ENCODE results near the gene SLC16A12.
"Not testable (repeated sequence)": the region's sequence is repeated elsewhere in the genome, so short reads cannot be mapped to it uniquely, and the experiment has no call there.

Gene SLC16A12

DNA sequence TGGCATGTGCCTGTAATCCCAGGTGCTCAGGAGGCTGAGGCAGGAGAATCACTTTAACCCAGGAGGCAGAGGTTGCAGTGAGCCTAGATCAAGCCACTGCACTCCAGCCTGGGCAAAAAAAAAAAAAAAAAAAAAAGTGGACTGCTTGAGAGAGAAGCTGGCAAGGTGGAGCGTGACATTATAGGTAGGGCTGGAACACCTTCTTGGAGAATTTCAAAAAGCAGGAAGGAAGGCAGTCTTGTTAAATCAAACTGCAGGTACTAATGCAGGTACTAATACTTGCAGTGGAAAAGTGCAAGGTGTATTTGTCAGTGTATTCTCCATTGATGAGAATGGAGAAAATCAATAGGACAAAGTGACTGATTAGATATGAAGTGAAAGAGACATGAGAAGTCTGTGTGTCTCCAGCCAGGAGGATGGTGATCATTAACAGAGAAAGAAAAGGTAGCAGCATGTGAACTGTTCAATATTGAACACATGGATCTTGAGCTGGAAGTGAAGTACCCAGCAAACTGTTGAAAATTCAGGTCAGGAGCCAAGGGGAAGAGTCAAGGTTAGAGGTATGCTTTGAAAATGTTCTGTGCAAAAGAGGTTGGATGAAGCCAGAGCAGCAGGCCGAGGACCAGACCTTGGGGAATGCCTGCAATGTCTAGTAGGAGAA, 12.6 kb upstream of the SLC16A12 start:
- DNase-seq: no peak

DNA sequence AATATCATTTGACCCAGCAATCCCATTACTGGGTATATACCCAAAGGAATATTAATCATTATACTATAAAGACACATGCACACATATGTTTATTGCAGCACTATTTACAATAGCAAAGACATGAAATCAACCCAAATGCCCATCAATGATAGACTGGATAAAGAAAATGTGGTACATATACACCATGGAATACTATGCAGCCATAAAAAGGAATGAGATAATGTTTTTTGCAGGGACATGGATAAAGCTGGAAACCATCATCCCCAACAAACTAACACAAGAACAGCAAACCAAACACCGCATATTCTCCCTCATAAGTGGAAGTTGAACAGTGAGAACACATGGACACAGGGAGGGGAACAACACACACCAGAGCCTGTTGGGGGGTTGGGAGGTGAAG, 11.3 kb upstream of the SLC16A12 start:
- DNase-seq: not testable (repeated sequence)

DNA sequence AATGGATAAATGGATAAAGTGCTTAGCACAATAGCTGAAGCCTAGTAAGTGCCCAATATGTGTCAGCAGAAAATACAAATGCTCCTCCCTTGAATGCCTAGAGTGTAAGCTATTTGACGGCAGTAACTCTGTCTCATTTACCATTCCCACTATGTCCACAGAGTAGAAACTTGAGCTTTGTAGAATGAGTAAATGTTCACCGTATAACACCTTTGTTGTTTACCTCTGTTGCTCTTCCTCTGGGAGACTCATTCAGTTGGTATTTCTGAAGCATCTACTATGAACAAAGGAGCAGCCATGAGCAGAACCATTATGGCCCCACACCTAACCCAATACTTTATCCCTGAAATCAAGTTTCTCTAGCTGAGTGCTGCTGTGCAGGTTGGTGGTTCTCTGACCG, 8.4 kb upstream of the SLC16A12 start:
- no peak for DNase-seq

DNA sequence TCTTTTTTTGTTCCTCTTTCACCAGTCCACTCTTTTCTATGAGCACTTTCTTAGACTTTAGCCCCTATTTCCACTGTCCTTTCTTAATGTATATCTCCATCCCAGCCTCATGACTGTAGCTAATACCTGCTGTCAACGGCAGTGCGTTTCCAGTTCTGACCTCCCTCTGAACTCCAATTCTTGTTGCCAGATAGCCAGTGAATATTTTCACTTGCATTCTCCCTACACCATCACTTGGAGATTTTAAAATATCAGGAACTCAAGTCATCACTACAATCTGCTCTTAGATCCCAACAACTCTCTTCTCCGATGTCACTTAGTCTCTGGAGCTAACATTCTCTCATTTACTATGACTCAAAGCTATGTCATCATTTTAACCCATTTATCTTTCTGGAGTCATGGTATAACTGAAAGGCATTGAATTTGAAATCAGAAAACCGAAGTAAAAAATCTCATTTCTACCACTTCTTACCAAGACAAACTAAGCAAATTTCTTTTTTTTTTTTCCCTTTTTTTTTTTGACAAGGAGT, 5.1 kb upstream of the SLC16A12 start:
- DNase-seq: no peak

DNA sequence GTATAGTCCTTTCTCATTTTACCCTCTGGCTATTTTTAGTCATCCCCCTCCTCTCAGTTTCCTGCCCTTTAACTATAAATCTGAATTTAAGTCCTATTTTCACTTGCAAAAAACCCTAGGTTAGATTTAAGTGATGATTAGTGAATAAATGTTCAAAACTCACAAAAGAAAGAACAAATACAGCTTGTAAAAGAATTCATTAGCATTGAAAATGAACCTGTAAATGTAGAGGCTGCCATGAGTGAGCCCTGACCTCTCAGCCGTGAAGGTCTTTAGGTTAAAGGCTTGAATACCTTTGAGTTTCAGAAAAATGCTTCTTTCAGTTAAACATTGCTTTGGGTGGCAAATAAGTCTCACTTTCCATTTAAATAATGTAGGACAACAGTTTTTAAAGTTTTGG, 2.0 kb upstream of the SLC16A12 start:
- no peak for DNase-seq

DNA sequence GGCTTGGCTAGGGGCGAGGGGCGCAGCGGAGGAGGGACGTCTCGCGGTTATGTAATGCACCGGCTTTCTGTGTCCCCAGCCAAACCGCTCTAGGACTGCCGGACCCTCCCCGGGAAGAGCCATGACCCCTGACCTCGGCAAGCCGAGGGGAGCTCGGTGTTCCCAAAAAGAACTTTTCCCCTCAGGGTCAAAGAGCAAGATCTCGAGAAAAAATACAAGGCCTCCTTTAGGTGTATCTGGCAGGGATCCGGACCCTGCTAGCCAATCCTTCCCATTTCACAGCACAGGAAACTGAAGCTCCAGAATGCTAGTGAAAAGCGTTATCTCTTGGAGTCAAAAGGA, 590 bp upstream of the SLC16A12 start:
- no peak for DNase-seq

DNA sequence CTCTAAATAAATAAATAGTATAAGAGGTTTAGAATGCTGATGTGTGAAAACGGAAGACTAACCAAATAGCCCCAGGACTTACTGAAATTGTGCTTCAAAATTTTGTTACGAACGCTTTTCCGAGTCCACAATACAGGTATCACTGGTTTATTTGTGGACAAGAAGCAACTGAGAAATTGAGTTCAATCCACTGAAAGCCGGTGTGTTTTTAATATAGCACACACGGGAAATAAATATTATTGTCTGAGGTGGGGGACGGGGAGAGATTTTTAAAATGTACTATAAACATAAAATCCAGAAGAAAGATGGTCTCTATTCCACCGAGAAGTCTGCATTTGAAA, 598 bp downstream of the SLC16A12 start:
- no peak for DNase-seq

DNA sequence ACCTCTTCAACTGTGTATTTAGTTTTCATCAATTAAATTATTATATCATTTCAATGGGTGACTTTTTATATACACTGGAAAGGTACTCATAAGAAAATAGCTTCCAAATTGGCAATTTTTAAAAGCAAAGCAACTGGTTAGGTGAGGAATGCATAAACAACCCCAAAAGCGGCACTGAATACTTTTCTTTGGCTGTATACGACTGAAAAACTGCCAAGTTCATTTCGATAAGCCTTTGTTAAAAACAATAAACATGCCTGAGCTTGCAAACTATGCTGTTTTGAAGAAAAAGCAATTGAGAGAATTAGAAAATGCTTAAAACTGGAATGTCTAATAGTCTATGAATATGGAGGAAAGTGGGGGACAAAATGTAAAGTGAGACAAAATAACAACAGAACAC, 2.9 kb downstream of the SLC16A12 start:
- DNase-seq: no peak

DNA sequence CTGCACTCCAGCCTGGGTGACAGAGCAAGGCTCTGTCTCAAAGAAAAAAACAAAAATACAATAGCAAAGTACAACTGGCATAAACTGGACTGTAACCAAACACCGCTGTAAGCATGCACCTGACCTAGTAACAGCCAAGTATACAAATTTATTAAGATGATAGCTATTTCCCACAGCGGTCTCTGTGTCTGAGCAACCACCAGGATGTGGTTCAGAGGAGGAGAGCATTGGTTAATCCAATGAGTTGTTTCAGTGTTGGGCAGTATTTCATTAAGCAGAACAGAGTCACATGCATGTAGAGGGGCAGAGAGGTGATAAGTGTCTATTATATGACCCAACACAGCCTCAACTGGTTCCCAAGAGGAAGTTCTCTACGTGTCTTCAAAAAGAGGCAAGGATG, 4.0 kb downstream of the SLC16A12 start:
- no peak for DNase-seq

DNA sequence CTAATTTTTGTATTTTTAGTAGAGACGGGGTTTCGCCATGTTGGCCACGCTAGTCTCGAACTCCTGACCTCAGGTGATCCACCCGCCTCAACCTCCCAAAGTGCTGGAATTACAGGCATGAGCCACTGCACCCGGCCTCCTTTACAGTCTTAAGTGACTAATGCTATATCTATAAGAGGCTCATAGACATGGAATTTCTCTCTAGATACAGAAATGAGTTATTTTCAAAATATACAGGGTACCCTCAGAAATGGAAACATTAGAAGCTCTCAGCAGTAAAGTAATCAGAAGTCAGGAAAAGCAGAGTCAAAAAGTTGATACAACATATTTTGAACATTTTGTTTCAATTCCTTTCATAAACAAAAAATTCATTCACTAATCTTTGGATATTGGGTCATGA, 5.7 kb downstream of the SLC16A12 start:
- DNase-seq: not testable (repeated sequence)

DNA sequence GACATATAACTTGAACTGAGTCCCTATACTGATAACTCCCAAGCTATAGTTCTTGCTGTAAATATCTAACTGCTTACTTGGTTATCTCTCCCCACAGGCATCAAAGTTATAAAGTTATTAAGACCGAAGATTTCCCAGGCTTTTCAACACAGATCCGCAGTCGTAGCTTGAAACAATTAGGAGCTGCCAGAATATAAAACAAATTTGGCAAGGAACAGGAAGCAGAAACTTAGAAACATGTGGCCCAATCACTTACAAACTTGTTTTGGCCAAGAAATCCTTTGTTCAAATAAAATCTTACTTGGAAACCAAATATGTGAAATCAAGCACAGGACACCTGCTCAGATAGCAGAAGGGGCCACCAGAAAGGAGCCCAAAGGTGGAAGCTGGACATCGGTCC, 9.0 kb downstream of the SLC16A12 start:
- no peak for DNase-seq

DNA sequence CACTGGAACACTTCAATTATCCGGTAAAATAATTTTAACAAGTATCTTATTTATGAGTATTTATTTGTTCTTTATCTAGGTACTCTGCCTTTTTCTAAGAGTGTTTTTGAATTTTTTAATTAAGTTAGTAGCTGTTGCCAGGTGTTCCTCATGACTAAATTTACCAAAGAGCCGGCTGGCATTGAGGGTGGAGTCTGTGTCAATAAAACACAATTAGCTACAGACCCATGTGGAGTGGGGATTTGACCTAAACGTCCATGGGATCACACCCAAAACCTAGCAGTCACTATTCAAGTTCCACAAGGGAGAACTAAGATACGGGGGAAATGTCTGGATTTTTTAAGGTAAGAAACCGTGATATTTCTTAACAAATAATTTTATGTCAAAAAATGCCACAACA, 9.8 kb downstream of the SLC16A12 start:
- DNase-seq: no peak

DNA sequence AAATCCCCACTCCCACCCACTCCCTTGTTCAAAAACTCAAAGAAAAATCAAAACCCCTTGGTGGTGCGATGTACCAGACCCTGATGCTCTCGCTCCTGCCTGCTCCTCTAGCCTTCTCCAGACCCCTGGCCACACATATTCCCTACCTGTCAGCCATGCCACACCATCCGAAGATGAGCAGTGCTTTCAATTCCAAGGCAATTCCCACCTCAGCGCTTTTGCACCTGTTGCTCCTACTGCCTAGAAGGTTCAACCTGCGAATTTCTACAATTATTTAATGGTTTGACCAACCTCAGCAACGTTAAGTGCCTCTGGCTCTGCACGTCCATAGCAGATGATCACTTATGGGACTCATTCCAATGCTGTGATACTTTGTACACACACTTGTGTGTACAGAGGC, 11.1 kb downstream of the SLC16A12 start:
- DNase-seq: no peak

DNA sequence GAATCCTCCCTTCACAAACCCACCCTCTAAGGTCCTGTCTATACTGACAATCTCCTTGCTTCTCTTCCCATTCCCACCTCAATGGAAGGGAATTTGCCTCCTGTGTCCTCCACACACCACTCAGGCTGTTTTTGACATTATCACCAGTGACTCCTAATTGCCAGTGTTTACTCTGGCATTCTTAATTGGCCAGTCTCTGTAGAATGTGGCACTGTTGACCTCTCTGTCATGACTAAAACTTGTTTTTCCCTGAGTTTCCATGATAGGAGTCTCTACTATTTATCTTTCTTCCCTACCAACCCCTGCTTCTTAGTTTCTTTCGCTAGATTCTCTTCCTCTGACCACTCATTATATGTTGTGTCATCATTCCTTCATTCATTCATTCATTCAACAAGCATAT, 12.1 kb downstream of the SLC16A12 start:
- DNase-seq: no peak

DNA sequence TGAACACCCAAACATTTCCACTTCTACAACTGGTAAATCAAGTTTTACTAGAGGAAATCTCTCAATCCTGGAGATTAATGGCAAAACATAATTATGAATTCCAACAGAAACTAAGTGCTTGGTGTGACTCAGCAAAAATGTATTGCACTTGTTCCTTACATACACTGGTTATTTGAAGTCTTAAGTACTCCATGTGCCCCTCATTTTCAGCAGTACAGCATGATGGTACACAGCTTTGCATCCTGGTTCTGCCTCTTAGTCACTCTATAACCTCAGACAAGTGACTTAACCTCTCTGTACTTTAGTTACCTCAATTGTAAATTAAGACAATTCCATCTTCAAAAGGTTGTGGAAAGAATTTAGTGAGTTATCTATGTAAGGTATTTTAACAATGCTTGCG, 12.9 kb downstream of the SLC16A12 start:
- no peak for DNase-seq

DNA sequence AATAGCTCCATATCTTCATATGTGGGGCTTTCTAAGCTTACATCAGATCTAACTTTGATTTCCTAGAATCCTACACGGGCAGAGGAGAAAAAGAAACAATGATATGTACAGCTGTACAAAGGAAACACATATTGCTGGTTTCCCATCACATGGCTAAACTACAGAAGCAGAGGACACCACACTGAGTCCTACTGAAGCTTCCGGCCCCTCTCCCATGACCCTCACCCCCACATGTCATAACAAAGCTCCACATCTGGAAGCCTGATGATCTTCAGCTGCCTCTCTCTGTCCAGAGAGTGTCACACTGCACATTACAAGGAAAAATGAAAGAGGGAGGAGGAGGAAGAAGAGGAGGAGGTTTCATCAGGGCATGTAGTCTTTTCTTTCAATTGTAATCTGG, 14.0 kb downstream of the SLC16A12 start:
- no peak for DNase-seq

DNA sequence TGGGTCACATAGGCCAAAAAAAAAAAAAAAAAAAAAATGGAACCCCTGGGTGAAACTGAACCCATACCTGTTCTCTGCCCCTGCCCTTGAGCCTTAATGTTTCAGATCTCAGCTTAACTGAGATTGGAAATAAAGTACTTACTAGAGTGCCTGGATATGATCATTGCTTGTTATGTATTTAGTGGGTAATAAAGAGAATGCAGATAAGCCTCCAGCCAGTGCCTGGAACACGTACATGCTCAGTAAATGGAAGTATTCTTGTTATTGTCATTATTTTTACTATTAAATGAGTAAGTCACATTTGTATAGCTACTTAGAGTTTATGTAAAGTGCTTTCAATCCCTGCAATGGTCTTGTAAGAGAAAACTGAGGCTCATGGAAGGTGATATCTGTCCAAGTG, 14.7 kb downstream of the SLC16A12 start:
- DNase-seq: no peak

DNA sequence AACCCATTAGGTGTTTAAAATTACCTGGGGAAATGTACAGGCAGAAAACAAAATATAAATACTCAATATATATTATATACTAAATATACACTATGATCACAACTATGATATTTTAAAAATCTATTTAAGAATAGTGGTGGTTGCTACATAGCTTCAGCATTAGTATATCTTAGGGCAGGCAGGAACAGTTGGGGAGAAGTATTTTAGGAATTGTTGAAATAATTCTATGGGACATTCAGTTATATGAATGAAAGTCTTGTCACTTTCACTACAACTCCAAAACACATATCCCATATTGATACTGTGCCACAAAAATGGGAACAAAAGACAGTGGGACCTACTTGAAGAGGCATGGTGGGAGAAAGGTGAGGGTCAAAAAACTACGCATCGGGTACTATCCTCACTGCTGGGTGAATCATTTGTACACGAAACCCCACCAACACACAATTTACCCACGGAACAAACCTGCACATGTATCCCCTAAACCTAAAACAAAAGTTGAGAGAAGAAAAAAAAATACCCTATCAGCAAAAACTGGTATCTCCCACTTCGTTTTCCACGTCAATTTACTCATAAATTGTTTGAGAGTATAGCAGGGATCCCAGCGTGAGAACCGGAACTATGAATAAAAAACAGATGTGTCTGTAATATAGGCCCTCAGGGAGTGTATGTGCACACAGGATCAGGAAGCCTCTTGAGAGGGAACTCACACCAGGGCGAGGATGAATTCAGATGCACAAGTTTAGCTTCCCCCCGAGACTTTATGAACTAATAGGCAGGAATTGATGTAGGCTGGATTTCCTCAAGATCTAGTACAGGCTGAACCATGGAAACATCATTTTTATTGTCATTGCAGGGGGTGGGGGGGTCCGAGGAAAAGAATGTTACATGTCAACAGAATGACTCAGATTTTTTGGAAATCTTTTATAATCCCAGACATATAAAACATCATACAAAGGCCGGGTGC, 16.2 kb downstream of the SLC16A12 start:
- DNase-seq: no peak

DNA sequence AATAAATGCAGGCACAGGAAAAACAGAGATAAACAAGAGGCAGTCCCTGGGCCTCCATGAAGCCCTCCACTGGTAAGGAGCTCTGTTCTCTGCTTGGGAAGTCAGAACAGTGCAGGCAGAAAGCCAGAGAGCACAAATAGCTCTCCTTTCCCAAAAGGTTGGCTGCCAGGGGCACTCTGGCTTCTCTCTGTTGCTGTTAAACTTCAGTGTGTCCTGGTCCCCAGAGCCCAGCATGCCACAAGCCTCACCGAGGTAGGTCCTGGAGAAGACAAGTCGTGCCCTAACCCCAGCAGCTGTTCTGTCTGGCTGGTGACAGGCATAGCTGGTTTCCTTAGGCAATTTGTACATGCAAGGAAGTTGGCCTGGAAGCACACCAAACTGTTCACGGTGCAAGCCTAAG, 17.3 kb downstream of the SLC16A12 start:
- no peak for DNase-seq

DNA sequence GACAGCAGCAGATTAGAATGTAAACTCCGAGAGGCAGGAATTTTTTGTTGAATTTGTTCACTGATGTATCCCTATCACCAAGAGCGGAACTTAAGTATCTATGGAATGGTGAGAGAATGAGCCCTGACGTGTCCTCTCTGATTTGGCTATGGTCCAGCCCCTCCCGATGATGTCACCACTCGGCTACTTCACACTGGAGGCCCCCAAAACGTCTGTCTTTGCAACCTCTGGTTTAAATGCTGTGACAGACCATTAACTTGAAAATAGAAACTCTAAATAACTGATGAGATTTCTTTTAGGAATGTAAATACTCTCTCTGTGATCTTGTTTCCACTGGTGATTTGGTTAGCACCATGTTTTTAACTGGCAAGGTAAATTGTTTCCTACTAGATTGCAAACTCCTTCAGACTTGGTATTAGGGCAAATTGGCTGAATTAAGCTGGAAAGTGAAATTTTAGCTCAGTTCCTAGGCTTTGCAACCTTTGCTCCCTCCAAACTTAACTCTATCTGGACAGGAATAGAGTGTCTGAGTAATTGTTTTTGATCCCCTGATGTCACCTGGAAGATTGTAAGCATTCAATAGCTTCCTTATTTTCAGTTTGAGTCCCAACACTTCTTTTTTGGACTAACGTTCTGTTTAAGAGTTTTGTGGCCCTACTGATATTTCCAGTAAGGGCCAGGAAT, 19.1 kb downstream of the SLC16A12 start:
- DNase-seq: no peak

DNA sequence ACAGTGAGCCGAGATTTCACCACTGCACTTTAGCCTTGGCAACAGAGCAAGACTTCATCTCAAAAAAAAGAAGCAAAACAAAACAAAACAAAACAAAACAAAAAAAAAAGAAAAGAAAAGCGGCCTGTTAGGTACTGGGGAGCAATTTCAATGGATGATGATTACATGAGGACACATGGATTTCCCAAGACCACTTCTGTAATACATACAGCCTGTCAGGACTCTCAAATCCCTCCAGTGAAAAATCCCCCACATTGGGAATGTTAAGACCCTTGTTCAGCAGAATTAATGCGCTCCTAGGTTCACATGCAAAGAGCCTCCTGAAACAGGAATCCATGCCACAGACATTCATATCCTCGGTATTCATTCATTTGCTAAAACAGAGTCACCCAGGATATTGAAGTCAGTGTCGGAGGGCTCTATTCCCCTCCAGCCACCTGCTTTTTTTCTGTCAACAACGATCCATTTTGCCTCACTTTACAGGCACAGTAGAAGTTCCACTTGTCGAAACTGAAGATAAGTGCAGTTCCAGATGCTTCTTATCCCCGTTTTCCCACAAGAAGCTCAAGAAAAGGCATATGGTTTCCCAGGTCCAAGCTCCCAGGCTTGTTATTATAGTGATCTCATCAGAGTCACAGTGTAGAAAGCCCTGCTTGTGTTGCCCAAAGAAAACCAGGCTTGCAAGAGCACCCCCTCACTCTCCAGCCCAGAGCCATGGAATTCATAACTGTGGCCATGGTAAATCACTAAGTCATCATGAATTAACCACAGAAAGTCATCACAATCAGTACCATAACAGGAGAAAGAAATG, 20.2 kb downstream of the SLC16A12 start:
- no peak for DNase-seq

DNA sequence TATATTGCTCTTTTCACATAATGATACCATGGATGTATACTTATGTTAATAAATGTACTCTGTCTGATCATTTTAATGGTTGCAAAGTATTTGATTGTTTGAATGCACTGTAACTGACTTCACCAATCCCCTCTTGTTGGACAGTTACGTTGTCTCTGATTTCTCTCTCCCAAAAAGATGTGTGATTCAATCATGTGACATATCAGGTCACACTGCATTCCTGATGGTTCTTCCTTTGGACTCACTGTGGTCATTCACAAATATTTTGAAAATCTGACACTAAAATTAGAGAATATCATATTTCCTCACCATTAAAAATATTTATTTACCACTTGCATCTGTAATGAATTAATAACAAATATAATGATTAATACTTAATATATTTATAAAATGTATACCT, 22.2 kb downstream of the SLC16A12 start:
- DNase-seq: no peak
